ENCODE measurements around the gene GNA12. TPM values are rescaled to one million over a fixed set of nuclear protein-coding genes. Genes with fewer than 3 reads are reported as not detected.

The GNA12 gene
- total and polyA plus RNA-seq, 2 of the 4 experiments (the other 2 are of a cell fraction) = 14.3 to 93.9 TPM

DNA sequence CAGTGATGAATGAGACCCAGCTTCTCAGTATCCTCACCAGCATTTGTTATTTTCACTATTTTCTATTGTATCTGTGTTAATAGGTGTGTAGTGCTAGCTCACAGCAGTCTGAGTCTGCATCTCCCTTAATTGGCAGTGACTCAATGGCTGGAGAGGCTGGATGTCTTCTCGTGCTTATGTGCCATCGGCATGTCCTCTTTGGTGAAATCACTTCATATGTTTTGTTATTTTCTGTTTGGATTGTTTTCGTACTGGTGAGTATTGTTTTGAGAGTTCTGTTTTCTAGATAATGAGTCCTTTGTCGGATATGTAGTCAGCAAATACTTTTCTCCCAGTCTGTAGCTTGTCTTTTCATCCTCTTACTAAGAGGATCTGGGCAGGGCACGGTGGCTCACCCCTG is 90.0 kb downstream of the GNA12 start:
- intact Hi-C loops (cut with micrococcal nuclease) = no loop called here
- POLR2A ChIA-PET (ENCODE audit: unreplicated experiment) = no interaction called here
- no peak overlapping the region for H3K14ac ChIP-seq (replicated peaks; ENCODE audit: low read depth, low read length)

More for the DNA sequence above, 90.0 kb downstream of the GNA12 start:
- Histone ChIP-seq H3K4ac (ENCODE audit: low read depth, low read length) (no peak overlapping the region), H3K4me3 (ENCODE audit: insufficient read depth, low read depth, low read length) (no peak overlapping the region), H3K9ac (ENCODE audit: low read depth, low read length) (no peak overlapping the region), H2BK5ac (ENCODE audit: low read depth, low read length, poor library complexity, severe bottlenecking) (no peak overlapping the region), H3K18ac (ENCODE audit: low read depth, low read length) (no peak overlapping the region), H4K8ac (ENCODE audit: low read depth in 2 of 2, low read length in 2 of 2) (no peak overlapping the region), H3K27ac (ENCODE audit: insufficient read depth, low read length) (no peak overlapping the region), H4K91ac (ENCODE audit: insufficient read depth, low read depth, low read length) (no peak overlapping the region), H2BK120ac (ENCODE audit: low read depth, low read length) (no peak overlapping the region), H3K56ac (ENCODE audit: extremely low read depth, insufficient read depth, low read length) (no peak overlapping the region), H3K36me3 (ENCODE audit: control insufficient read depth, insufficient read depth, low read length) (peaks cover 4% of the 10 kb centered on the region; the same call in 1 of the 2 replicates), H3K4me1 (ENCODE audit: control insufficient read depth, insufficient read depth, low read length) (peaks cover 15% of the 10 kb centered on the region), H2AFZ (replicated peaks; ENCODE audit: low read length, poor library complexity) (no peak overlapping the region), H3K4me2 (ENCODE audit: low read depth, low read length) (no peak overlapping the region), H3K23ac (ENCODE audit: low read depth, low read length) (no peak overlapping the region), H3K27me3 (ENCODE audit: control insufficient read depth, insufficient read depth, low read length) (no peaks in the 10 kb centered on the region), H2AK9ac (replicated peaks; ENCODE audit: low read depth, low read length, poor library complexity) (no peak overlapping the region), H4K20me1 (ENCODE audit: insufficient read depth, low read length) (peaks cover 22% of the 10 kb centered on the region), H3K9me1 (ENCODE audit: insufficient read depth, low read length) (peaks cover 9% of the 10 kb centered on the region), H2BK15ac (ENCODE audit: low read depth, low read length) (no peak overlapping the region), H2AK5ac (ENCODE audit: low read depth, low read length) (no peak overlapping the region), H3K79me1 (ENCODE audit: low read depth in 1 of 2, low read length in 2 of 2) (peaks cover 29 to 62% of the 10 kb centered on the region in 2 experiments), H3K9me3 (ENCODE audit: control insufficient read depth, insufficient read depth, low read length) (no peaks in the 10 kb centered on the region), H2BK20ac (ENCODE audit: low read depth, low read length) (no peak overlapping the region), H4K5ac (ENCODE audit: low read depth, low read length) (no peak overlapping the region)
- DNase-seq = no peak
- CTCF ChIA-PET = interaction anchor here (1.0 kb wide), 1 partner anchor 45 kb away, joined by 3 read pairs; no protein-coding TSS in a partner anchor
- in situ Hi-C loops (cut with MboI; ENCODE audit: low sequenced_read_pairs) = no loop called here
- dilution Hi-C loops (cut with HindIII; ENCODE audit: low sequenced_read_pairs, unreplicated experiment) = no loop called here
- ATAC-seq (ENCODE audit: low read depth) = no peak
- BruUV-seq (replicated peaks) = no TSS peak
- WGBS, 2 experiments (ENCODE audit: extremely low coverage in 2 of 2, insufficient read length in 1 of 2) = no CpG with 5 or more reads among the region's 5 CpGs
- TF ChIP-seq CHD1 (IDR thresholded peaks at IDR 0.05; ENCODE audit: low read depth, low read length) (no peak), RAD21 (IDR thresholded peaks at IDR 0.05; ENCODE audit: low read length) (no peak), MAFK (IDR thresholded peaks at IDR 0.05; ENCODE audit: low read depth, low read length) (no peak), POLR2A (IDR thresholded peaks at IDR 0.05; ENCODE audit: low read depth, low read length) (no peak), SMC3 (IDR thresholded peaks at IDR 0.05; ENCODE audit: low read depth, low read length) (no peak), RFX5 (IDR thresholded peaks at IDR 0.05; ENCODE audit: low read depth, low read length) (no peak), FOS (IDR thresholded peaks at IDR 0.05; ENCODE audit: low read depth, low read length) (no peak), BHLHE40 (IDR thresholded peaks at IDR 0.05; ENCODE audit: low read depth, low read length) (no peak), CEBPB (IDR thresholded peaks at IDR 0.05; ENCODE audit: low read depth, low read length) (no peak), RCOR1 (IDR thresholded peaks at IDR 0.05; ENCODE audit: insufficient replicate concordance, low read length) (no peak)
- TF ChIP-seq, protein P1, sequence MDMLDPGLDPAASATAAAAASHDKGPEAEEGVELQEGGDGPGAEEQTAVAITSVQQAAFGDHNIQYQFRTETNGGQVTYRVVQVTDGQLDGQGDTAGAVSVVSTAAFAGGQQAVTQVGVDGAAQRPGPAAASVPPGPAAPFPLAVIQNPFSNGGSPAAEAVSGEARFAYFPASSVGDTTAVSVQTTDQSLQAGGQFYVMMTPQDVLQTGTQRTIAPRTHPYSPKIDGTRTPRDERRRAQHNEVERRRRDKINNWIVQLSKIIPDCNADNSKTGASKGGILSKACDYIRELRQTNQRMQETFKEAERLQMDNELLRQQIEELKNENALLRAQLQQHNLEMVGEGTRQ (IDR thresholded peaks at IDR 0.05; ENCODE audit: low read depth, low read length) = no peak

Measured in IMR-90 (cell line).